GM12878 (cell line): Measurements from ENCODE around the gene ABL1. TPM values are rescaled to one million over a fixed set of nuclear protein-coding genes. Genes with fewer than 3 reads are reported as not detected.

Experiments
- ATAC-seq: fragments of 200-7000 bp; cut with Tn5 transposase; 3 replicates; pipeline ENCODE4 v1.9.1; 2020; ENCODE audit warnings: mild to moderate bottlenecking, moderate library complexity
- BruUV-seq: library from RNA; stranded (reverse); fragments of 400-500 nt; replicated peaks from 2 replicates; lab custom pipeline; 2021; lab: Mats Ljungman, UMichigan
- CTCF ChIA-PET: fragments of 300-600 bp; sonication (Branson Sonifier 250); formaldehyde crosslinking; extraction: SDS; loops from one replicate; lab custom pipeline; 2021; ENCODE audit warnings: inconsistent platforms; lab: Yijun Ruan, JAX
- POLR2A ChIA-PET: fragments of 350-600 bp; formaldehyde crosslinking; extraction: SDS; loops from one replicate; lab custom pipeline; 2021; ENCODE audit warnings: inconsistent platforms; lab: Charles Lee
- RAD21 ChIA-PET: fragments of 300-600 bp; sonication (Branson Sonifier 250); formaldehyde crosslinking; loops from one replicate; lab custom pipeline; 2023; ENCODE audit warnings: antibody characterized with exemption; ENCODE audit not compliant: unreplicated experiment; lab: Charles Lee
- SMC1A ChIA-PET: fragments of 300-600 bp; sonication (Branson Sonifier 250); formaldehyde crosslinking; loops from one replicate; lab custom pipeline; 2023; ENCODE audit not compliant: unreplicated experiment, uncharacterized antibody; lab: Charles Lee
- DNase-seq: peaks from one replicate; pipeline ENCODE4 v3.0.0-alpha.2; 2011; ENCODE audit warnings: low read depth, low spot score
- FAIRE-seq: peaks from 3 replicates; lab custom pipeline; 2011; peaks lifted over from hg19 to GRCh38; lab: Jason Lieb, UNC
- H2AFZ ChIP-seq: 2 replicates; pipeline ENCODE4 v1.6.0; 2011; ENCODE audit warnings: low read depth, low read length, control low read depth; ENCODE audit not compliant: control insufficient read depth
- H3K27ac ChIP-seq: 2 replicates; pipeline ENCODE4 v1.5.1; 2011; ENCODE audit warnings: control low read depth; ENCODE audit not compliant: control insufficient read depth, insufficient read depth
- H3K27me3 ChIP-seq, 2 experiments: replicated peaks in 1 of 2; 2 replicates each; pipeline versions ENCODE4 v1.6.0 to v1.6.1; 2011; ENCODE audit warnings: low read length in 1 of 2; ENCODE audit not compliant: control insufficient read depth in 2 of 2, insufficient read depth in 2 of 2
- H3K36me3 ChIP-seq, 2 experiments: 2 replicates each; pipeline ENCODE4 v1.5.1; 2011; ENCODE audit warnings: low read length in 1 of 2; ENCODE audit not compliant: control insufficient read depth in 2 of 2, insufficient read depth in 2 of 2
- H3K4me1 ChIP-seq: 2 replicates; pipeline ENCODE4 v1.6.1; 2011; ENCODE audit warnings: mild to moderate bottlenecking, low read length, moderate library complexity, mixed read lengths; ENCODE audit not compliant: control insufficient read depth, insufficient read depth
- H3K4me2 ChIP-seq: 2 replicates; pipeline ENCODE4 v1.6.0; 2011; ENCODE audit warnings: control low read depth; ENCODE audit not compliant: control insufficient read depth, insufficient read depth
- H3K4me3 ChIP-seq: fragments of 200-600 bp; sonication (generic); 2 replicates; pipeline ENCODE4 v1.5.1; 2016
- H3K79me2 ChIP-seq: 2 replicates; pipeline ENCODE4 v1.6.0; 2011; ENCODE audit warnings: low read length; ENCODE audit not compliant: control insufficient read depth, insufficient read depth
- H3K9ac ChIP-seq: 2 replicates; pipeline ENCODE4 v1.8.0; 2011; ENCODE audit warnings: low read length, control low read depth, mixed read lengths; ENCODE audit not compliant: control insufficient read depth, insufficient read depth
- H3K9me3 ChIP-seq: replicated peaks from 3 replicates; pipeline ENCODE4 v1.5.1; 2011; ENCODE audit warnings: mild to moderate bottlenecking, low read length; ENCODE audit not compliant: control insufficient read depth, insufficient read depth
- H4K20me1 ChIP-seq: 2 replicates; pipeline ENCODE4 v1.6.0; 2011; ENCODE audit not compliant: control insufficient read depth, insufficient read depth
- BHLHE40 ChIP-seq, 2 experiments: fragments of 450-650 bp in 1 of 2; IDR thresholded peaks; 2 replicates each; pipeline ENCODE4 v1.6.1; 2011 to 2017; ENCODE audit warnings: low read depth in 2 of 2, borderline replicate concordance in 1 of 2, improper control_type of control experiment in 1 of 2, low read length in 1 of 2, mild to moderate bottlenecking in 1 of 2
- JUNB ChIP-seq: IDR thresholded peaks from 2 replicates; pipeline ENCODE4 v1.6.1; 2016; ENCODE audit warnings: antibody characterized with exemption, mild to moderate bottlenecking
- SIX5 ChIP-seq: IDR thresholded peaks from 2 replicates; pipeline ENCODE4 v1.6.1; 2011; ENCODE audit warnings: mild to moderate bottlenecking, low read depth, low read length, moderate library complexity; ENCODE audit not compliant: severe bottlenecking
- ZNF217 ChIP-seq: fragments of 450-650 bp; IDR thresholded peaks from 2 replicates; pipeline ENCODE4 v1.6.1; 2017; ENCODE audit warnings: antibody characterized with exemption, mild to moderate bottlenecking
- WGBS: methylation state at CpG from one replicate; pipeline ENCODE4 v1.1.6; 2016; ENCODE audit warnings: low lambda C conversion rate; ENCODE audit not compliant: insufficient replicate concordance, insufficient coverage; ENCODE audit errors: missing lambda C conversion rate; 5-methylcytosine and 5-hydroxymethylcytosine counted together
- in situ Hi-C: fragments of 300-500 bp; cut with MboI; formaldehyde crosslinking; loops from 9 replicates; pipeline ENCODE4 v1.14.3; 2018; ENCODE audit warnings: mixed read lengths
- intact Hi-C: fragments of 100-400 bp; cut with micrococcal nuclease; formaldehyde crosslinking; loops from one replicate; pipeline ENCODE4 v1.14.2; 2022; ENCODE audit not compliant: unreplicated experiment
- polyA plus RNA-seq, 11 experiments: library from polyadenylated mRNA; depleted of rRNA in 4 of 11; unstranded in 6 of 11; stranded (reverse) in 5 of 11; fragments of >200 nt; fragmentation: Nextera tagmentation in 4 of 11; fragmentation: Illumina TruSeq in 1 of 11; extraction: Ambion mirVana in 4 of 11; extraction: Trizol in 1 of 11; gene quantifications; 1 replicate in 1 of 11; 2 replicates in 10 of 11; pipeline versions ENCODE4 v1.2.1 to v1.2.3, GENCODE V29; 2011 to 2016; ENCODE audit warnings: inconsistent platforms in 2 of 11, missing spikeins in 2 of 11, low read depth in 1 of 11
- total RNA-seq, 4 experiments: library from RNA; depleted of rRNA in 3 of 4; stranded (reverse); fragments of >200 nt in 3 of 4; fragmentation: Illumina TruSeq in 1 of 4; extraction: Trizol in 1 of 4; gene quantifications; 2 replicates each; pipeline versions ENCODE4 v1.2.1 to v1.2.3, GENCODE V29; 2013 to 2021
- TF ChIP-seq, protein P1 (sequence below): fragments of 450-650 bp; IDR thresholded peaks from 2 replicates; pipeline ENCODE4 v1.6.1; 2018; ENCODE audit warnings: borderline replicate concordance, mild to moderate bottlenecking; ENCODE audit not compliant: partially characterized antibody

Gene ABL1
- total and polyA plus RNA-seq, 10 of the 15 experiments (the other 5 are each of a cell fraction or from before 2014, with no cell fraction given), result 0.79 to 51.5 (median 16.3) TPM

DNA sequence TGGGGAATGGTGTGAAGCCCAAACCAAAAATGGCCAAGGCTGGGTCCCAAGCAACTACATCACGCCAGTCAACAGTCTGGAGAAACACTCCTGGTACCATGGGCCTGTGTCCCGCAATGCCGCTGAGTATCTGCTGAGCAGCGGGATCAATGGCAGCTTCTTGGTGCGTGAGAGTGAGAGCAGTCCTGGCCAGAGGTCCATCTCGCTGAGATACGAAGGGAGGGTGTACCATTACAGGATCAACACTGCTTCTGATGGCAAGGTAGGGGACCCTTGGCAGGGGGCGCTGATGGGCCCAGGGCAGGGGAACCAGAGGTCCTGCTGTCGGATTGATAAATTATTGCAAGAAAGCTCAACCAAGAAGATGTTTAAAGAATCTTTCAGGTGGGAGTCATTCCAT lies 19.8 kb downstream of the ABL1 start (continued):
- TF ChIP-seq, protein P1, sequence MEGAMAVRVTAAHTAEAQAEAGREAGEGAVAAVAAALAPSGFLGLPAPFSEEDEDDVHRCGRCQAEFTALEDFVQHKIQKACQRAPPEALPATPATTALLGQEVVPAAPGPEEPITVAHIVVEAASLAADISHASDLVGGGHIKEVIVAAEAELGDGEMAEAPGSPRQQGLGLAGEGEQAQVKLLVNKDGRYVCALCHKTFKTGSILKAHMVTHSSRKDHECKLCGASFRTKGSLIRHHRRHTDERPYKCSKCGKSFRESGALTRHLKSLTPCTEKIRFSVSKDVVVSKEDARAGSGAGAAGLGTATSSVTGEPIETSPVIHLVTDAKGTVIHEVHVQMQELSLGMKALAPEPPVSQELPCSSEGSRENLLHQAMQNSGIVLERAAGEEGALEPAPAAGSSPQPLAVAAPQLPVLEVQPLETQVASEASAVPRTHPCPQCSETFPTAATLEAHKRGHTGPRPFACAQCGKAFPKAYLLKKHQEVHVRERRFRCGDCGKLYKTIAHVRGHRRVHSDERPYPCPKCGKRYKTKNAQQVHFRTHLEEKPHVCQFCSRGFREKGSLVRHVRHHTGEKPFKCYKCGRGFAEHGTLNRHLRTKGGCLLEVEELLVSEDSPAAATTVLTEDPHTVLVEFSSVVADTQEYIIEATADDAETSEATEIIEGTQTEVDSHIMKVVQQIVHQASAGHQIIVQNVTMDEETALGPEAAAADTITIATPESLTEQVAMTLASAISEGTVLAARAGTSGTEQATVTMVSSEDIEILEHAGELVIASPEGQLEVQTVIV, result no peak
- TF ChIP-seq JUNB (no peak), ZNF217 (no peak)

DNA sequence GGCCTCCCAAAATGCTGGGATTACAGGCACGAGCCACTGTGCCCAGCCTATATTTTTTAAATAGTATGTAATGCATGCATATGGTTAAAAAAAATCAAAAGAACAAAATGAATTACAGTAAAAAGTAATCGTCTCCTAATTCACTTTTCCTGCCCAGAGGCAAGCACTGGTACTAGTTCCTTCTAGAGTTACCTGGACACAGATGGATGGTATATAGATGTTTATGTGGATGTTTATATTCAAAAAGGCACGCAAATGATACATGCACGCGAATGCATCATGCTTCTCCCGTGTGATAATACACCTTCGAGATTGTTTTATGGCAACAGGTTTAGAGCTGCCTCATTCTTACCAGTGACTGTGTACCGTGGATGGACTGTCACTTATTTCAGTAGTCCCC lies 21.4 kb downstream of the ABL1 start:
- ChIA-PET SMC1A (no interaction called here), RAD21 (no interaction called here), CTCF (no interaction called here), POLR2A (no interaction called here)
- no peak for TF ChIP-seq BHLHE40 (IDR thresholded peaks at IDR 0.05; ENCODE audit: borderline replicate concordance in 1 of 2, low read depth in 2 of 2, low read length in 1 of 2)
- TF ChIP-seq SIX5, result no peak
- TF ChIP-seq, protein P1, result no peak
- FAIRE-seq (no peak), ATAC-seq (no peak), DNase-seq (no peak)
- WGBS, result 93% methylated on average over 8 of the region's 8 CpGs
- Histone ChIP-seq H3K4me3 (no peak overlapping the region), H3K4me1 (no peaks in the 10 kb centered on the region), H3K79me2 (no peaks in the 10 kb centered on the region), H3K9ac (no peak overlapping the region), H3K36me3 (peaks cover 13% of the 10 kb centered on the region in 2 experiments), H2AFZ (no peak overlapping the region), H3K9me3 (no peaks in the 10 kb centered on the region), H3K27me3 (no peaks in the 10 kb centered on the region), H3K4me2 (no peak overlapping the region), H3K27ac (no peak overlapping the region), H4K20me1 (no peaks in the 10 kb centered on the region)
- intact Hi-C loops (no loop called here), in situ Hi-C loops (no loop called here)
- BruUV-seq, result no TSS peak
